WTC11 (cell line): ENCODE results near the gene TIPRL. TPM values are rescaled to one million over a fixed set of nuclear protein-coding genes. Genes with fewer than 3 reads are reported as not detected.

ENCODE experiments used
- ATAC-seq: fragments of 200-7000 bp; cut with Tn5 transposase; 2 replicates; pipeline ENCODE4 v1.10.0; 2021; ENCODE audit warnings: mild to moderate bottlenecking, moderate library complexity
- CTCF ChIA-PET: fragments of 300-600 bp; sonication (Branson Sonifier 250); formaldehyde crosslinking; loops from one replicate; lab custom pipeline; 2021; ENCODE audit warnings: antibody characterized with exemption; lab: Charles Lee
- POLR2A ChIA-PET: fragments of 350-600 bp; sonication (Branson Sonifier 250); formaldehyde crosslinking; loops from one replicate; lab custom pipeline; 2021; ENCODE audit warnings: antibody characterized with exemption; lab: Charles Lee
- DNase-seq: peaks from one replicate; pipeline ENCODE4 v3.0.0; 2021; ENCODE audit warnings: low spot score
- H3K27ac Mint-ChIP-seq: 2 replicates; pipeline ENCODE4 v1.8.0; 2021; ENCODE audit warnings: mixed read lengths
- H3K27me3 Mint-ChIP-seq: 2 replicates; pipeline ENCODE4 v1.8.0; 2021; ENCODE audit warnings: low read depth, mild to moderate bottlenecking, moderate library complexity, mixed read lengths
- H3K36me3 Mint-ChIP-seq: 2 replicates; pipeline ENCODE4 v1.8.0; 2021; ENCODE audit warnings: mixed read lengths
- H3K4me1 Mint-ChIP-seq: 2 replicates; pipeline ENCODE4 v1.8.0; 2022; ENCODE audit warnings: mixed read lengths
- H3K4me3 Mint-ChIP-seq: 2 replicates; pipeline ENCODE4 v1.8.0; 2021; ENCODE audit warnings: mild to moderate bottlenecking, moderate library complexity, mixed read lengths
- H3K9me3 Mint-ChIP-seq: 2 replicates; pipeline ENCODE4 v1.8.0; 2021; ENCODE audit warnings: mixed read lengths
- AR ChIP-seq: fragments of 250-450 bp; sonication (Bioruptor Pico); IDR thresholded peaks from 2 replicates; pipeline ENCODE4 v1.9.0; 2021; ENCODE audit warnings: mild to moderate bottlenecking
- ATF1 ChIP-seq: sonication (generic); formaldehyde crosslinking; IDR thresholded peaks from 2 replicates; pipeline ENCODE4 v1.8.1; 2023; ENCODE audit warnings: mild to moderate bottlenecking, moderate library complexity, missing genetic modification reagents
- ATF3 ChIP-seq: sonication (generic); formaldehyde crosslinking; conservative IDR thresholded peaks from 2 replicates; pipeline ENCODE4 v1.8.1; 2022; ENCODE audit warnings: mild to moderate bottlenecking, missing genetic modification reagents
- CREB1 ChIP-seq: sonication (generic); formaldehyde crosslinking; IDR thresholded peaks from 2 replicates; pipeline ENCODE4 v1.8.0; 2023; ENCODE audit warnings: mild to moderate bottlenecking, missing genetic modification reagents
- E2F5 ChIP-seq: sonication (generic); formaldehyde crosslinking; IDR thresholded peaks from 2 replicates; pipeline ENCODE4 v1.8.1; 2022; ENCODE audit warnings: mild to moderate bottlenecking, moderate library complexity, missing genetic modification reagents
- ERG ChIP-seq: fragments of 250-450 bp; sonication (Bioruptor Pico); IDR thresholded peaks from 2 replicates; pipeline ENCODE4 v1.8.0; 2021; ENCODE audit warnings: mild to moderate bottlenecking
- ESRRA ChIP-seq: sonication (generic); formaldehyde crosslinking; IDR thresholded peaks from 2 replicates; pipeline ENCODE4 v1.8.1; 2022; ENCODE audit warnings: mild to moderate bottlenecking, missing genetic modification reagents, borderline replicate concordance
- GABPB1 ChIP-seq: sonication (generic); formaldehyde crosslinking; IDR thresholded peaks from 2 replicates; pipeline ENCODE4 v1.8.1; 2023; ENCODE audit warnings: mild to moderate bottlenecking, missing genetic modification reagents
- JAZF1 ChIP-seq: fragments of 250-450 bp; sonication (Bioruptor Pico); IDR thresholded peaks from 2 replicates; pipeline ENCODE4 v1.9.0; 2021; ENCODE audit warnings: moderate library complexity, mild to moderate bottlenecking, inconsistent platforms
- JUN ChIP-seq: sonication (generic); formaldehyde crosslinking; IDR thresholded peaks from 2 replicates; pipeline ENCODE4 v1.8.0; 2023; ENCODE audit warnings: mild to moderate bottlenecking, missing genetic modification reagents
- MYBL2 ChIP-seq: sonication (generic); formaldehyde crosslinking; IDR thresholded peaks from 2 replicates; pipeline ENCODE4 v1.8.1; 2023; ENCODE audit warnings: mild to moderate bottlenecking, moderate library complexity, missing genetic modification reagents
- NFATC4 ChIP-seq: fragments of 250-450 bp; sonication (Bioruptor Pico); IDR thresholded peaks from 2 replicates; pipeline ENCODE4 v1.9.0; 2021; ENCODE audit warnings: mild to moderate bottlenecking
- NFE2L1 ChIP-seq: sonication (generic); formaldehyde crosslinking; IDR thresholded peaks from 2 replicates; pipeline ENCODE4 v1.8.1; 2023; ENCODE audit warnings: missing genetic modification reagents
- NR2C2 ChIP-seq: sonication (generic); formaldehyde crosslinking; IDR thresholded peaks from 2 replicates; pipeline ENCODE4 v1.8.0; 2022; ENCODE audit warnings: mild to moderate bottlenecking, missing genetic modification reagents
- SMAD3 ChIP-seq: sonication (generic); formaldehyde crosslinking; IDR thresholded peaks from 2 replicates; pipeline ENCODE4 v1.8.0; 2022; ENCODE audit warnings: missing genetic modification reagents, mild to moderate bottlenecking, borderline replicate concordance
- SP1 ChIP-seq: sonication (generic); formaldehyde crosslinking; conservative IDR thresholded peaks from 2 replicates; pipeline ENCODE4 v1.8.1; 2022; ENCODE audit warnings: missing genetic modification reagents
- TCF7 ChIP-seq: sonication (generic); formaldehyde crosslinking; IDR thresholded peaks from 2 replicates; pipeline ENCODE4 v1.8.0; 2022; ENCODE audit warnings: mild to moderate bottlenecking, low read depth, missing genetic modification reagents, moderate library complexity
- ZNF121 ChIP-seq: sonication (generic); formaldehyde crosslinking; IDR thresholded peaks from 2 replicates; pipeline ENCODE4 v1.8.0; 2023; ENCODE audit warnings: missing genetic modification reagents
- ZNF425 ChIP-seq: fragments of 250-450 bp; sonication (Bioruptor Pico); conservative IDR thresholded peaks from 2 replicates; pipeline ENCODE4 v1.9.0; 2021; ENCODE audit warnings: mild to moderate bottlenecking
- total RNA-seq: library from RNA; stranded (reverse); gene quantifications from 3 replicates; pipeline ENCODE4 v1.2.3, GENCODE V29; 2021
- TF ChIP-seq, protein P1 (sequence below): sonication (generic); formaldehyde crosslinking; IDR thresholded peaks from 2 replicates; pipeline ENCODE4 v1.8.1; 2022; ENCODE audit warnings: low read depth, mild to moderate bottlenecking, moderate library complexity, missing genetic modification reagents, borderline replicate concordance
- TF ChIP-seq, protein P2 (sequence below): fragments of 250-450 bp; sonication (Bioruptor Pico); IDR thresholded peaks from 2 replicates; pipeline ENCODE4 v1.9.0; 2021; ENCODE audit warnings: mild to moderate bottlenecking, borderline replicate concordance

The TIPRL gene
- total RNA-seq, 1 experiment from 2014 or later: 25.3 TPM

GRCh38 chr1:168227620-168228019, 48.9 kb downstream of the TIPRL start:
- peak overlapping the region; percentile 90 for H3K4me3 Mint-ChIP-seq
- H3K4me1 Mint-ChIP-seq: peaks cover 32% of the 10 kb centered on the region
- POLR2A ChIA-PET: no interaction called here
- CTCF ChIA-PET: interaction anchor here (2.5 kb wide), 1 partner anchor 115 kb away, joined by 15 read pairs; no protein-coding TSS in a partner anchor
- no peak overlapping the region for H3K27ac Mint-ChIP-seq
- no peak for DNase-seq
- H3K9me3 Mint-ChIP-seq: peaks cover 22% of the 10 kb centered on the region
- peaks cover 10% of the 10 kb centered on the region for H3K27me3 Mint-ChIP-seq
- ATAC-seq: no peak
- TF ChIP-seq ERG (CRISPR knock-in tag): no peak
- TF ChIP-seq JUN: no peak
- peaks cover 16% of the 10 kb centered on the region for H3K36me3 Mint-ChIP-seq

DNA sequence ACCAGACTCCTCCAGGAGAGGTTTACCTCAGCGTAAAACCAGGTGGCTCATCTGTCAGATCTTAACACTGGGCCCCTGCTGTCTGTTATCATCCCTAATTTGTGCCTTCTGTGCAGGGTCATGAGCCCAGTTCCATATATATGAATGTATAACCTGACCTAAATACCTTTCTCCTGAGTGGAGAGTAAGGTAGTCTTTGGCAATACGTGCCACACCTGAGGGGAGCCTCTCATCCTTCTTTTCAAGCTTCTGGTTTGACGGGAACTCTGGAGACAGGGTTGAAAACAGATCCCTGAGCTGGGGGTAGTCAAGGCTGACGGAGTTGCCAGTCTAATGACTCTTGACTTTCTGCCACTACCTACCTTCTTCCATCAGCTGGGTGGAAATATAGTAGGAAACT, 51.1 kb downstream of the TIPRL start:
- no peak overlapping the region for H3K27ac Mint-ChIP-seq
- peaks cover 5% of the 10 kb centered on the region for H3K27me3 Mint-ChIP-seq
- H3K4me1 Mint-ChIP-seq: peaks cover 28% of the 10 kb centered on the region
- ATAC-seq: no peak
- TF ChIP-seq ERG (CRISPR knock-in tag) (no peak), ZNF425 (no peak), CREB1 (no peak), NFATC4 (CRISPR knock-in tag) (no peak), JAZF1 (CRISPR knock-in tag) (no peak), NR2C2 (no peak), ATF3 (CRISPR knock-in tag) (no peak), MYBL2 (CRISPR knock-in tag) (no peak), AR (CRISPR knock-in tag) (no peak), SP1 (CRISPR knock-in tag) (no peak), SMAD3 (CRISPR knock-in tag) (no peak), E2F5 (CRISPR knock-in tag) (no peak), ATF1 (CRISPR knock-in tag) (no peak), ESRRA (CRISPR knock-in tag) (no peak), GABPB1 (CRISPR knock-in tag) (no peak), NFE2L1 (CRISPR knock-in tag) (no peak), TCF7 (no peak), ZNF121 (no peak)
- TF ChIP-seq, protein P1, sequence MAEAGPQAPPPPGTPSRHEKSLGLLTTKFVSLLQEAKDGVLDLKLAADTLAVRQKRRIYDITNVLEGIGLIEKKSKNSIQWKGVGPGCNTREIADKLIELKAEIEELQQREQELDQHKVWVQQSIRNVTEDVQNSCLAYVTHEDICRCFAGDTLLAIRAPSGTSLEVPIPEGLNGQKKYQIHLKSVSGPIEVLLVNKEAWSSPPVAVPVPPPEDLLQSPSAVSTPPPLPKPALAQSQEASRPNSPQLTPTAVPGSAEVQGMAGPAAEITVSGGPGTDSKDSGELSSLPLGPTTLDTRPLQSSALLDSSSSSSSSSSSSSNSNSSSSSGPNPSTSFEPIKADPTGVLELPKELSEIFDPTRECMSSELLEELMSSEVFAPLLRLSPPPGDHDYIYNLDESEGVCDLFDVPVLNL (CRISPR knock-in tag): no peak
- TF ChIP-seq, protein P2, sequence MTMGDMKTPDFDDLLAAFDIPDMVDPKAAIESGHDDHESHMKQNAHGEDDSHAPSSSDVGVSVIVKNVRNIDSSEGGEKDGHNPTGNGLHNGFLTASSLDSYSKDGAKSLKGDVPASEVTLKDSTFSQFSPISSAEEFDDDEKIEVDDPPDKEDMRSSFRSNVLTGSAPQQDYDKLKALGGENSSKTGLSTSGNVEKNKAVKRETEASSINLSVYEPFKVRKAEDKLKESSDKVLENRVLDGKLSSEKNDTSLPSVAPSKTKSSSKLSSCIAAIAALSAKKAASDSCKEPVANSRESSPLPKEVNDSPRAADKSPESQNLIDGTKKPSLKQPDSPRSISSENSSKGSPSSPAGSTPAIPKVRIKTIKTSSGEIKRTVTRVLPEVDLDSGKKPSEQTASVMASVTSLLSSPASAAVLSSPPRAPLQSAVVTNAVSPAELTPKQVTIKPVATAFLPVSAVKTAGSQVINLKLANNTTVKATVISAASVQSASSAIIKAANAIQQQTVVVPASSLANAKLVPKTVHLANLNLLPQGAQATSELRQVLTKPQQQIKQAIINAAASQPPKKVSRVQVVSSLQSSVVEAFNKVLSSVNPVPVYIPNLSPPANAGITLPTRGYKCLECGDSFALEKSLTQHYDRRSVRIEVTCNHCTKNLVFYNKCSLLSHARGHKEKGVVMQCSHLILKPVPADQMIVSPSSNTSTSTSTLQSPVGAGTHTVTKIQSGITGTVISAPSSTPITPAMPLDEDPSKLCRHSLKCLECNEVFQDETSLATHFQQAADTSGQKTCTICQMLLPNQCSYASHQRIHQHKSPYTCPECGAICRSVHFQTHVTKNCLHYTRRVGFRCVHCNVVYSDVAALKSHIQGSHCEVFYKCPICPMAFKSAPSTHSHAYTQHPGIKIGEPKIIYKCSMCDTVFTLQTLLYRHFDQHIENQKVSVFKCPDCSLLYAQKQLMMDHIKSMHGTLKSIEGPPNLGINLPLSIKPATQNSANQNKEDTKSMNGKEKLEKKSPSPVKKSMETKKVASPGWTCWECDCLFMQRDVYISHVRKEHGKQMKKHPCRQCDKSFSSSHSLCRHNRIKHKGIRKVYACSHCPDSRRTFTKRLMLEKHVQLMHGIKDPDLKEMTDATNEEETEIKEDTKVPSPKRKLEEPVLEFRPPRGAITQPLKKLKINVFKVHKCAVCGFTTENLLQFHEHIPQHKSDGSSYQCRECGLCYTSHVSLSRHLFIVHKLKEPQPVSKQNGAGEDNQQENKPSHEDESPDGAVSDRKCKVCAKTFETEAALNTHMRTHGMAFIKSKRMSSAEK (CRISPR knock-in tag): no peak
- no peak for DNase-seq
- no peak overlapping the region for H3K4me3 Mint-ChIP-seq
- 0 out of 2 replicates have a peak, but pooled peaks cover 3% of the 10 kb centered on the region for H3K9me3 Mint-ChIP-seq
- H3K36me3 Mint-ChIP-seq: peaks cover 14% of the 10 kb centered on the region
- POLR2A ChIA-PET: no interaction called here
- CTCF ChIA-PET: interaction anchor here (1.2 kb wide), 2 partner anchors 113 to 148 kb away, joined by 3 to 4 read pairs; no protein-coding TSS in a partner anchor
